RPMI8226 (cell line): Measurements from ENCODE around the gene ZNRF3.
"Not testable (repeated sequence)": the region's sequence is repeated elsewhere in the genome, so short reads cannot be mapped to it uniquely, and the experiment has no call there.

Experiments used
- DNase-seq: peaks from one replicate; pipeline ENCODE4 v3.0.0-alpha.2; 2015

ZNRF3 gene

GRCh38 chr22:28935713-28936112 lies 52.3 kb downstream of the ZNRF3 start:
- DNase-seq: no peak

GRCh38 chr22:28936200-28936599 lies 52.8 kb downstream of the ZNRF3 start:
- DNase-seq: no peak

GRCh38 chr22:28937206-28938025 lies 54.0 kb downstream of the ZNRF3 start:
- DNase-seq: no peak

- DNase-seq: no peak
These were observed 55.0 kb downstream of the ZNRF3 start for GRCh38 chr22:28938286-28938833.

GRCh38 chr22:28939394-28939793 lies 56.0 kb downstream of the ZNRF3 start:
- DNase-seq: no peak

- DNase-seq: no peak
These were observed 56.6 kb downstream of the ZNRF3 start for GRCh38 chr22:28939932-28940331.

- no peak for DNase-seq
These were observed 57.1 kb downstream of the ZNRF3 start for GRCh38 chr22:28940441-28940840.

GRCh38 chr22:28942333-28942732 lies 59.0 kb downstream of the ZNRF3 start:
- DNase-seq: no peak

GRCh38 chr22:28942801-28943500 lies 59.6 kb downstream of the ZNRF3 start:
- DNase-seq: no peak

- DNase-seq: no peak
These were observed 60.1 kb downstream of the ZNRF3 start for GRCh38 chr22:28943501-28943879.

- DNase-seq: no peak
These were observed 63.8 kb downstream of the ZNRF3 start for GRCh38 chr22:28947125-28947524.

GRCh38 chr22:28948424-28948823 lies 65.1 kb downstream of the ZNRF3 start:
- DNase-seq: no peak

- DNase-seq: not testable (repeated sequence)
These were observed 65.6 kb downstream of the ZNRF3 start for GRCh38 chr22:28948860-28949551.

GRCh38 chr22:28949788-28950187 lies 66.4 kb downstream of the ZNRF3 start:
- DNase-seq: no peak

GRCh38 chr22:28950617-28951411 lies 67.4 kb downstream of the ZNRF3 start:
- no peak for DNase-seq

GRCh38 chr22:28951530-28951929 lies 68.2 kb downstream of the ZNRF3 start:
- no peak for DNase-seq

- no peak for DNase-seq
These were observed 68.7 kb downstream of the ZNRF3 start for GRCh38 chr22:28951969-28952521.

GRCh38 chr22:28952857-28953256 lies 69.5 kb downstream of the ZNRF3 start:
- no peak for DNase-seq

GRCh38 chr22:28953403-28953802 lies 70.0 kb downstream of the ZNRF3 start:
- DNase-seq: no peak

GRCh38 chr22:28953976-28954880 lies 70.9 kb downstream of the ZNRF3 start:
- no peak for DNase-seq

GRCh38 chr22:28955817-28956216 lies 72.4 kb downstream of the ZNRF3 start:
- DNase-seq: no peak
